ENCODE measurements around the gene NCKAP1. TPM values are rescaled to one million over a fixed set of nuclear protein-coding genes. Genes with fewer than 3 reads are reported as not detected.
"Not testable (repeated sequence)": the region's sequence is repeated elsewhere in the genome, so short reads cannot be mapped to it uniquely, and the experiment has no call there.

Gene NCKAP1
- total and polyA plus RNA-seq, 2 donors (not counting 3 experiments of a cell fraction or from before 2014, with no cell fraction given), result 49.4 to 130 TPM

DNA sequence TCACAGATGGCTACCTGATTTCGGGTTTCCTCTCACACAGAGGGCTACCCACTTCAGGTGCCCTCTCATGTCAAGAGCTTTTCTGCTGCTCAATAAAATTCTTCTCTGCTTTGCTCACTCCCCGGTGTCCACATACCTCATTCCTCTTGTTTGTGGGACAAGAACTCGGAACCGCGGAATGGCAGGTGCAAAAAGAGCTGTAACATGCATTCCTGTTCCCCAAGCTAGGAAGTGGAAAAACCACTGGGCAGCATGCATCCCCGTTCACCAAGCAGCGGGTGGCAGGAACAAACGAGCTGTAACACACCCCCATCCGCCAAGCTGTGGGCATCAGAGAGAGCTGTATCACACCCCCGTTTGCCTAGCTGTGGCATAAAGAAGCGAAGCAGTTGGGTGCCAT, 144.6 kb downstream of the NCKAP1 start:
- TF ChIP-seq POLR2A (IDR thresholded peaks at IDR 0.05; ENCODE audit: low read depth, low read length) (no peak), POLR2AphosphoS5 (IDR thresholded peaks at IDR 0.05; ENCODE audit: insufficient read depth, low read depth, low read length) (no peak), EZH2 (IDR thresholded peaks at IDR 0.05; ENCODE audit: borderline replicate concordance, low read depth, low read length, severe bottlenecking) (no peak), GATA2 (IDR thresholded peaks at IDR 0.05; ENCODE audit: insufficient read depth, insufficient read length, low read depth, low read length) (no peak), JUN (IDR thresholded peaks at IDR 0.05; ENCODE audit: borderline replicate concordance, insufficient read depth, insufficient read length, low read depth) (no peak), FOS (IDR thresholded peaks at IDR 0.05; ENCODE audit: borderline replicate concordance, insufficient read depth, low read length) (no peak)
- TF ChIP-seq, protein P1, sequence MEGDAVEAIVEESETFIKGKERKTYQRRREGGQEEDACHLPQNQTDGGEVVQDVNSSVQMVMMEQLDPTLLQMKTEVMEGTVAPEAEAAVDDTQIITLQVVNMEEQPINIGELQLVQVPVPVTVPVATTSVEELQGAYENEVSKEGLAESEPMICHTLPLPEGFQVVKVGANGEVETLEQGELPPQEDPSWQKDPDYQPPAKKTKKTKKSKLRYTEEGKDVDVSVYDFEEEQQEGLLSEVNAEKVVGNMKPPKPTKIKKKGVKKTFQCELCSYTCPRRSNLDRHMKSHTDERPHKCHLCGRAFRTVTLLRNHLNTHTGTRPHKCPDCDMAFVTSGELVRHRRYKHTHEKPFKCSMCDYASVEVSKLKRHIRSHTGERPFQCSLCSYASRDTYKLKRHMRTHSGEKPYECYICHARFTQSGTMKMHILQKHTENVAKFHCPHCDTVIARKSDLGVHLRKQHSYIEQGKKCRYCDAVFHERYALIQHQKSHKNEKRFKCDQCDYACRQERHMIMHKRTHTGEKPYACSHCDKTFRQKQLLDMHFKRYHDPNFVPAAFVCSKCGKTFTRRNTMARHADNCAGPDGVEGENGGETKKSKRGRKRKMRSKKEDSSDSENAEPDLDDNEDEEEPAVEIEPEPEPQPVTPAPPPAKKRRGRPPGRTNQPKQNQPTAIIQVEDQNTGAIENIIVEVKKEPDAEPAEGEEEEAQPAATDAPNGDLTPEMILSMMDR (IDR thresholded peaks at IDR 0.05; ENCODE audit: extremely low read depth in 1 of 2, insufficient read depth in 1 of 2, low read depth in 1 of 2, low read length in 2 of 2), result no peak
- dilution Hi-C loops (cut with MboI; ENCODE audit: extremely low pct_ligation_motif_present, low sequenced_read_pairs) (no loop called here), intact Hi-C loops (cut with micrococcal nuclease) (no loop called here)
- Histone ChIP-seq H3K4me2 (ENCODE audit: insufficient read depth, low read length) (no peak overlapping the region), H3K9ac (replicated peaks; ENCODE audit: extremely low read depth, insufficient read depth, low read length) (no peak overlapping the region), H3K27ac (ENCODE audit: insufficient read depth, low read depth, low read length) (no peak overlapping the region), H3K9me3 (replicated peaks; ENCODE audit: control insufficient read depth, insufficient read depth, low read length) (no peaks in the 10 kb centered on the region), H3K79me2 (ENCODE audit: control insufficient read depth, insufficient read depth, low read length) (no peaks in the 10 kb centered on the region), H2AFZ (ENCODE audit: low read depth, low read length) (no peak overlapping the region), H3K27me3 (ENCODE audit: control insufficient read depth in 2 of 2, insufficient read depth in 2 of 2, low read length in 2 of 2) (no peaks in the 10 kb centered on the region), H4K20me1 (replicated peaks; ENCODE audit: control insufficient read depth, extremely low read depth, insufficient read depth, low read length) (no peaks in the 10 kb centered on the region), H3K4me1 (ENCODE audit: control insufficient read depth, extremely low read depth, insufficient read depth, low read length) (no peaks in the 10 kb centered on the region), H3K9me1 (replicated peaks; ENCODE audit: control insufficient read depth, extremely low read depth, insufficient read depth, low read length) (no peaks in the 10 kb centered on the region), H3K36me3 (ENCODE audit: control insufficient read depth in 2 of 2, extremely low read depth in 1 of 2, insufficient read depth in 2 of 2, low read length in 2 of 2) (no peaks in the 10 kb centered on the region), H3K4me3 (replicated peaks in 1 of 3; ENCODE audit: insufficient read depth in 1 of 3, low read depth in 1 of 3, low read length in 3 of 3) (no peak overlapping the region)
- no peak for FAIRE-seq
- BruUV-seq (replicated peaks), result no TSS peak
- POLR2A ChIA-PET, result no interaction called here
- no peak for DNase-seq (ENCODE audit: low read depth, low spot score)
- CTCF ChIA-PET, result no interaction called here

DNA sequence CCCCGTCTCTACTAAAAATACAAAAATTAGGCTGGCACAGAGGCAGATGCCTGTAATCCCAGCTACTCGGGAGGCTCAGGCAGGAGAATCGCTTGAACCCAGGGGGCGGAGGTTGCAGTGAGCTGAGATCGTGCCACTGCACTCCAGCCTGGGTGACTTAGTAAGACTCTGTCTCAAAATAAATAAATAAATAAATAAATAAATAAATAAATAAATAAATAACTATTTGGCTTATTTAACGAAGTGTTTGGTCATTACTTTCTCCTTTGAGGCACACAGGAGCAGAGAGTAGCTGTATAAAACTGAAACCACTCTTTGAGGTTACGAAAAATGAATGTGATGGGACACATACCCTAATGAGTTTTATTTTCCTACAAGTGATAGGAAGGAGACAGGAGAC, 145.2 kb downstream of the NCKAP1 start:
- H3K4me2 ChIP-seq (ENCODE audit: insufficient read depth, low read length); H3K79me2 ChIP-seq (ENCODE audit: control insufficient read depth, insufficient read depth, low read length); DNase-seq (ENCODE audit: low read depth, low spot score); BruUV-seq (replicated peaks); POLR2A ChIA-PET; H3K4me3 ChIP-seq (replicated peaks in 1 of 3; ENCODE audit: insufficient read depth in 1 of 3, low read depth in 1 of 3, low read length in 3 of 3); H3K27me3 ChIP-seq (ENCODE audit: control insufficient read depth in 2 of 2, insufficient read depth in 2 of 2, low read length in 2 of 2); H3K27ac ChIP-seq (ENCODE audit: insufficient read depth, low read depth, low read length); H3K9me3 ChIP-seq (replicated peaks; ENCODE audit: control insufficient read depth, insufficient read depth, low read length); H3K9ac ChIP-seq (replicated peaks; ENCODE audit: extremely low read depth, insufficient read depth, low read length); H3K9me1 ChIP-seq (replicated peaks; ENCODE audit: control insufficient read depth, extremely low read depth, insufficient read depth, low read length); H3K36me3 ChIP-seq (ENCODE audit: control insufficient read depth in 2 of 2, extremely low read depth in 1 of 2, insufficient read depth in 2 of 2, low read length in 2 of 2); dilution Hi-C loops (cut with MboI; ENCODE audit: extremely low pct_ligation_motif_present, low sequenced_read_pairs); H4K20me1 ChIP-seq (replicated peaks; ENCODE audit: control insufficient read depth, extremely low read depth, insufficient read depth, low read length); CTCF ChIA-PET; FAIRE-seq; H3K4me1 ChIP-seq (ENCODE audit: control insufficient read depth, extremely low read depth, insufficient read depth, low read length); H2AFZ ChIP-seq (ENCODE audit: low read depth, low read length); intact Hi-C loops (cut with micrococcal nuclease): not testable (repeated sequence)

All from endothelial cell of umbilical vein (primary cell).